T-helper 22 cell (primary cell): Measurements from ENCODE around the gene RFC2.

Source experiments
- DNase-seq: peaks from one replicate; pipeline ENCODE4 v3.0.0-alpha.2; 2020; ENCODE audit warnings: low read depth

The RFC2 gene

GRCh38 chr7:74254129-74254857 lies at the start of gene RFC2:
RFC2 (minus strand) TSS chr7:74254399; CDS start chr7:74254383, 16 bp downstream.
- DNase-seq = peak; percentile 90

GRCh38 chr7:74302745-74303221 lies 48.6 kb upstream of the RFC2 start:
- DNase-seq = no peak

GRCh38 chr7:74300926-74301325 lies 46.7 kb upstream of the RFC2 start:
- DNase-seq = no peak

GRCh38 chr7:74299401-74299800 lies 45.2 kb upstream of the RFC2 start:
- no peak for DNase-seq

- no peak for DNase-seq
Measured at GRCh38 chr7:74297516-74298233, 43.5 kb upstream of the RFC2 start.

DNA sequence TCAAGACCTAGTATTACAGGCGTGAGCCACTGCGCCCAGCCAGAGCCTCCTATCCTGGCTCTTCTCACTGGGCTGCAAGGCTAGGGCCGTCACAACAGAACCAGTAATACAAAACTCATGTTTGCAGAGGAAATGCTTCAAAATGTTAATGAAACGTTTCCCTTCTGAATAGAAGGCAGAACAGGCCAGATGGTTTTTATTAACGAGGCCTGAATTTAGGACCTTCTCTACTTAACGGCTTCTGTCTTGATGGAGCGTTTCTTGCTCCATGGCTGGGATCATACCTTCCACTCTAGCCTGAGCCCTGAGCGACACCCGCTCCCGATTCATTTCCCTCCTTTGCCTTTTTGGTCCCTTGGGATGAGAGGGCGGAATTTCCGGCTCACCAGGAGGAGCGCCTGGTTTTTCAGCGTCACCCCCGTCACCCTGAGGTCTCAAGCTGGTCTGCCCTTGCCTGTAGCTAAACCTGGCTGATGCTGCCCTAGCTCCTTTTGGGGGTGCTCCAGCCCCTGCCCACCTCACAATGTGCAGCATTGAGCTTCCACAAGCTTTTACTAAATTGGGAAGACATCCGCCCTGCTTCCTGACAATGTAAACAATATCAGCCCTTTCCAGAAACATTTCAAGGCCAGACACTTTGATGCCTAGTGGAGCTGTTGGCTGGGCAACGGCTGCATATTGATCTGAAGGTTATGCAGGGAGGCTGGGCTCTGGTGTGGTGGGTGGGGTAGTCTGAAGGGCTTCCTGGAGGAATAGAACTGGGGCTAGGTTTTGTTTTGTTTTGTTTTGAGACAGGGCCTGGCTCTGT lies 40.2 kb upstream of the RFC2 start:
- no peak for DNase-seq

GRCh38 chr7:74293577-74293908 lies 39.3 kb upstream of the RFC2 start:
- DNase-seq = no peak

- DNase-seq = no peak
Measured at GRCh38 chr7:74292757-74293576, 38.8 kb upstream of the RFC2 start.

GRCh38 chr7:74291535-74291934 lies 37.3 kb upstream of the RFC2 start:
- DNase-seq = no peak

GRCh38 chr7:74290981-74291441 lies 36.8 kb upstream of the RFC2 start:
- no peak for DNase-seq

DNA sequence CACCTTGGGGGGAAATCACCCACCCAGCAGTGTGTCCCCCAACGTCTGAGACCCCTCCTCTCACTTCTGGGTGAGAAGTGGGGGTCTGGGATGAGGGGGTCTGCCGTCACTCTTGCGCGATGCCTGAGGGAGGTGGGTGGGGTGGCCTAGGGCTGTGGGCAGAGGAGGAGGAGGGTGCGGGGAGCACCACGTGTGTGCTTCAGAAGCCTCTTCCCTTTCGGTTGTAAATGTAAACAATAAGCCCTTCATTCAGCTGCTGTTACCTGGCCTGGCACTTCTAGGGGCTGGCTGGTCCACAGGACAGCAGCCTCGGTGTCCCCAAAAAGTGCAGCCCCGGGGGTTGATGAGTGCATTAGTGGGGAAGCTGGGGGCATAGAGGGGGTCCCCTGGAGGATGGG lies 36.4 kb upstream of the RFC2 start:
- no peak for DNase-seq

DNA sequence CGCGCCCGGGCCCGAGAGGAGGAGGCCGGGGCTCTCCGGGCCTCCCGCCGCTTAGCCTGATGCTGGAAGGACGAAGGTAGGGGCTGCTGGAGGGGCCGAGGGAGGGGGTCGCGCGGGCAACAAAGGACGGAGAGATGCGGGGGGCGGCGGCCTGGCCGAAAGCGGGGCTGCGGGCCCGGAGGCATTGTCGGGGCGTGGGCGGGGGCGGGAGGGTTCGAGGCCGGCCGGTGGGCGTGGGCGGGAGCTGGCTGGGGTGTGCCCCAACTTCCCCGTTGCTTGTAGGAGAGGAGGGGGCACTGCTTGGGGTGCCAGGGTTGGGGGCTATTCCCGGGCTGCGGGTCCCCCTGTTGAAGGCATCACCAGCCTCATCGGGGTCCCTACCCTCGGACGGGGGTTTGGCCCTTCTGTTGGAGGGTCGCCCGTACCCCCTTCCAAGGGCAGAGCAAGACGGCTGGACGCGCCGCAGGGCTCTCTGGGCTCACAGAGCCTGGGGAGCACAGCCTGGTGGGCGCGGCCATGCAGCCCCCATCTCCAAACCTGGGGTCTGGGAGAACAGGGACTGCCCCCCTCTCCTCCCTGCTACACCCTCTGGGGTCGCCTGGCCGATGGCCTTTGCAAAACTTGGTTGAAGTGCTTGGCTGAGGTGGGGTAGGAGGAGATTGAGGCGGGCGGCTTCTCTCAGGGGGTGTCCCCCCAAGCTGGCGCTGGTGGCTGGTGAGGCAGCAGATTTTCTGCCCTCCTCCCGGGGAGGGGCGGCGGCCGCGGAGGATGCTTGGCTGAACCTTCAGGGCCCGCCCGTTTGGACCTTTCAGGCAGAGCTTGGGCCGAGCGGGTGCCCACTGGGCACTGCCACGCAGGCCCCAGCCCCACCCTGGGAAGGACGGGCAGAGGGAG lies 35.7 kb upstream of the RFC2 start:
- peak; percentile 7 for DNase-seq

- DNase-seq = peak; percentile 62
Measured at GRCh38 chr7:74289018-74289658, 34.9 kb upstream of the RFC2 start, which contains the start of gene CLIP2. CLIP2 (plus strand) TSS chr7:74289407; CDS start chr7:74317547, 28,140 bp downstream.

GRCh38 chr7:74288034-74288881 lies 34.1 kb upstream of the RFC2 start:
- DNase-seq = no peak

- DNase-seq = no peak
Measured at GRCh38 chr7:74287303-74288033, 33.3 kb upstream of the RFC2 start.

GRCh38 chr7:74286131-74286530 lies 31.9 kb upstream of the RFC2 start:
- DNase-seq = no peak

DNA sequence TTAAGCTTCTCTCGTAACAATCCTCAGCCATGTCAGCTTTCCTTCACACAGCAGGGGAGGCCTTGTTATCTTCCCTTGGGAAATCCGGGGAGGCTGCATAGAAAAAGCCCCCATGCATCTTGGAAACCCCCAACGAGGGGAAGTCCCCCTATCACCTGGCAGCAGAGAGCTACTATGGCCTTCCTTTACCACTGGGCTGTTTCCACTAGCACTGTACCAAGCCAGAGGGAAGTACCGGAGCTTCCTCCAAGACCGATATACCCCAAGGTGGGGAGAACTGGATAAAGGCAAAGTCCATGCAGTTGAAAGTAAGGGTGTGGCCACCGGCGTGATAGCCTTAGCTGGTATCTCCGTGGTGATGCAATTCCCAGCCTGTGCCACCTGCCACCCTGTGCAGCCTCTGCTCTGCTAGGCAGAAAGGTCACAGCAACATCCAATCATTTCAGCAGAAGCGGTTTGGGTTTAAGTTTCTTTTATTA lies 30.6 kb upstream of the RFC2 start:
- no peak for DNase-seq

GRCh38 chr7:74283858-74284447 lies 29.8 kb upstream of the RFC2 start:
- DNase-seq = no peak
